ENCODE results near the gene HS3ST3B1.

The HS3ST3B1 gene

DNA sequence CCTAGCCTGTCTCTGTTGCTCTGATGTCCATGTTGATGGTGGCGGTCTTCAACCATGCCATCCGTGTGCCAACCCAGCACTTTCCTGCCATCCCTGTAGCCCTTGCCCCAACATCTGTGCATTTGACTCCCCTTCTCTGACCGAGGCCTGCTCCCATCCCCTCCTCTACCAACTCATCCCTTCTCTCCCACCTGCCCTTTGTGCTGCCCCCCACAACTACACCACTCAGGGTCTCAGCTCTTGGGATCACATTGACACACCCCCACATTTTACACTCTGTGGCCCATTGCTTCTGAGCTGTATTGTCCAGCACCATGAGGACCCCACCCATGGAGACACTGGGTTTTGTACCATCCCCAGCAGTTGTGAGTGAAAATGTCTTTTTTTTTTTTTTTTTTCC is 11.6 kb downstream of the HS3ST3B1 start:
- TF ChIP-seq, protein P1, sequence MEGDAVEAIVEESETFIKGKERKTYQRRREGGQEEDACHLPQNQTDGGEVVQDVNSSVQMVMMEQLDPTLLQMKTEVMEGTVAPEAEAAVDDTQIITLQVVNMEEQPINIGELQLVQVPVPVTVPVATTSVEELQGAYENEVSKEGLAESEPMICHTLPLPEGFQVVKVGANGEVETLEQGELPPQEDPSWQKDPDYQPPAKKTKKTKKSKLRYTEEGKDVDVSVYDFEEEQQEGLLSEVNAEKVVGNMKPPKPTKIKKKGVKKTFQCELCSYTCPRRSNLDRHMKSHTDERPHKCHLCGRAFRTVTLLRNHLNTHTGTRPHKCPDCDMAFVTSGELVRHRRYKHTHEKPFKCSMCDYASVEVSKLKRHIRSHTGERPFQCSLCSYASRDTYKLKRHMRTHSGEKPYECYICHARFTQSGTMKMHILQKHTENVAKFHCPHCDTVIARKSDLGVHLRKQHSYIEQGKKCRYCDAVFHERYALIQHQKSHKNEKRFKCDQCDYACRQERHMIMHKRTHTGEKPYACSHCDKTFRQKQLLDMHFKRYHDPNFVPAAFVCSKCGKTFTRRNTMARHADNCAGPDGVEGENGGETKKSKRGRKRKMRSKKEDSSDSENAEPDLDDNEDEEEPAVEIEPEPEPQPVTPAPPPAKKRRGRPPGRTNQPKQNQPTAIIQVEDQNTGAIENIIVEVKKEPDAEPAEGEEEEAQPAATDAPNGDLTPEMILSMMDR (IDR thresholded peaks at IDR 0.05; ENCODE audit: insufficient read depth, low read length, poor library complexity, severe bottlenecking), result no peak
- H3K4me3 ChIP-seq (replicated peaks; ENCODE audit: low read depth, low read length), result no peak overlapping the region
- no peaks in the 10 kb centered on the region; the same call in 1 of the 2 replicates for H3K27me3 ChIP-seq (replicated peaks; ENCODE audit: control insufficient read depth, insufficient read depth, low read length)
- no peaks in the 10 kb centered on the region for H3K36me3 ChIP-seq (ENCODE audit: control insufficient read depth, insufficient read depth, low read length)
- no peak for DNase-seq (ENCODE audit: extremely low read depth, insufficient read length)

DNA sequence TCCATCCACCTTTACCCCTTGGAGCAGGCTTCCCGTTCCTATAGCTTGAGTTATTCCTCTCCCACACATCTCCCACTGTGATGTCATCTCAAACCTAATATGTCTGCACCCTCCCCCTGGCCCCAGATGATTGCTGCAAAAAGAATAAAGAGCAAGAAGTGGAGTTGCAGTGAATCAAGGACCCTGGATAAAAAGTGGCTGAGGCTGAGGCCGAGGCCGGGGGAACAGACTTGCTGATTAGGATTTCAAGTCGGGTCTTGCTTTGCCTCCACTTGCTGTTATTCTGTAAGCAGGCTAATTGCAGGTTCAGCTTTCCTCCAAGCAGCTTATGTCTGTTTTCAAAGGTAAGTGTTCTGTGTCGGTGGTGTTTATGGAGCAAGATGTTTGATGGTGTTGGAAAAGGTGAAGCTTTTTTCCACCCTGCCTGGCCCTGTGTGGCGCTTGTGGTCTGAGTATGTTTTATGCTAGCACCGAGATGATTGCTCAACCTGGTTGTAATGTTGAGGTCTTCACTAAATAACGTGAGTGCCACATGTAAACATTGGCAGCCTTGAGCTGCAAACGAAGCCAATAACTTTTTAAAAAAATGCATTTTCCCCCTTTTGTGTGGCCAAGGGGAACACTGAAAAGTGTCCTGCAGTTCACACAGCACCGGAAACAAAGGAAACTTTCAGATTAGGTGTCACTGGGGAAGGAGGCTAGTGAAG is 15.4 kb downstream of the HS3ST3B1 start:
- no peak for DNase-seq (ENCODE audit: extremely low read depth, insufficient read length)
- TF ChIP-seq, protein P1 (IDR thresholded peaks at IDR 0.05; ENCODE audit: insufficient read depth, low read length, poor library complexity, severe bottlenecking), result no peak
- Histone ChIP-seq H3K27me3 (replicated peaks; ENCODE audit: control insufficient read depth, insufficient read depth, low read length) (no peaks in the 10 kb centered on the region), H3K4me3 (replicated peaks; ENCODE audit: low read depth, low read length) (no peak overlapping the region), H3K36me3 (ENCODE audit: control insufficient read depth, insufficient read depth, low read length) (no peaks in the 10 kb centered on the region)

DNA sequence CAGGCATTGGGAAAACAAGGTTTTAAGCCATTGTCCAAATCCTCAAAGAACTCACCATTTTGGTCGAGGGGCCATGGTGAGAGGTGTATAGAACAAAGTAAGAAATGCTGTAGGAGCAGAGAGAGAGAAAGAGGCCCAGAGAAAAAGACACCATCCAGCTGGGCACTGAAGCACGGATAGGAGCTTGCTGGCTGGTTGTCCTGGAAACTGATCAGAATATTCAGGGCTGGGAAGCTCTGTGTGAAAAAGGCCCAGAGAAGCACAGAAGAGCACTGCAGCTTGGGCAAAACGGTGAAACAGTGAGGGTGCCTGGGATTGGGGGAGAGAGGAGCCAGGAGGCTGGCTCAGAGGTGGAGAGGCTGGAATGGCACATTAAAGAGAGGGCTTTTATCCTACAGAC is 16.5 kb downstream of the HS3ST3B1 start:
- TF ChIP-seq, protein P1 (IDR thresholded peaks at IDR 0.05; ENCODE audit: insufficient read depth, low read length, poor library complexity, severe bottlenecking), result no peak
- DNase-seq (ENCODE audit: extremely low read depth, insufficient read length), result no peak
- Histone ChIP-seq H3K4me3 (replicated peaks; ENCODE audit: low read depth, low read length) (no peak overlapping the region), H3K36me3 (ENCODE audit: control insufficient read depth, insufficient read depth, low read length) (no peaks in the 10 kb centered on the region), H3K27me3 (replicated peaks; ENCODE audit: control insufficient read depth, insufficient read depth, low read length) (no peaks in the 10 kb centered on the region)

DNA sequence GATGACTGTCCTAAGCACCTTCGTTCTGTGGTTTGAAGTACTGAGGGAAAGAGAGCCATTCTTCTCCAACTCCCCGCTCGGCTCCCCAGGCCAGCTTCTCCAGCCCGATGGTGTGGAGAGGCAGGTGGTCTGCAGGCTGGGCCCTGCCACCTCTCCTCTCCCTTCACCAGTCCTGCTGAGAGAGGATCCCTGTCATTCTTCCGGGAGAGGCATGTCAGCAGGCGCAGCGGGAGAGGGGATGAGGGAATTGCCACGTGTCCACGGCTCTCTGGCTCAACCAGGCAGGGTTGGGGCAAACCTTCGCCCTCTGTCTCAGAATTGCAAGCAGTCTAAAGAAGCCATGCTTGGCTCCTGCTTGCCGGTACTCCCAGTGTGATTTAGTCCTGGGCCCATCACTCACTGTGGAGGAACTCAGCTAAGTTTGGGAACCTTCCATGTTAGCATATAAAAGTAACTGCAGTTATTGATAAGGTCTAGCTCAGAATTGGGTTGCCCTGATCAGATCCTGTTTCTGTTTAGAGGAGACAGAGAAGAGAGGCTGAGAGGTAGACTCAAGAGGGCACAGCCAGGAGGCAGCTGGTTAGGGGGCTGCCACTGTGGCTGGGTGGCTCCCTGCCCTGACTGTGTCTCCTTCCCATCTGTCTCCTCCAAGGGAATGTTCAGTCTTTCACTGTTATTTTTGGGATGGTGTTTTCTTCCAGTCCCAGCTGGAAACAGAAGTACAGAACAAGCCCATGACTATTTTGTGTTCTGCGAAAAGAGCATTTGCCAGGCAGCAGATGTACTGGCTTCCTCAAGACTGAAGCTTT is 17.4 kb downstream of the HS3ST3B1 start:
- Histone ChIP-seq H3K4me3 (replicated peaks; ENCODE audit: low read depth, low read length) (no peak overlapping the region), H3K27me3 (replicated peaks; ENCODE audit: control insufficient read depth, insufficient read depth, low read length) (no peaks in the 10 kb centered on the region), H3K36me3 (ENCODE audit: control insufficient read depth, insufficient read depth, low read length) (no peaks in the 10 kb centered on the region)
- no peak for DNase-seq (ENCODE audit: extremely low read depth, insufficient read length)
- TF ChIP-seq, protein P1 (IDR thresholded peaks at IDR 0.05; ENCODE audit: insufficient read depth, low read length, poor library complexity, severe bottlenecking), result no peak

DNA sequence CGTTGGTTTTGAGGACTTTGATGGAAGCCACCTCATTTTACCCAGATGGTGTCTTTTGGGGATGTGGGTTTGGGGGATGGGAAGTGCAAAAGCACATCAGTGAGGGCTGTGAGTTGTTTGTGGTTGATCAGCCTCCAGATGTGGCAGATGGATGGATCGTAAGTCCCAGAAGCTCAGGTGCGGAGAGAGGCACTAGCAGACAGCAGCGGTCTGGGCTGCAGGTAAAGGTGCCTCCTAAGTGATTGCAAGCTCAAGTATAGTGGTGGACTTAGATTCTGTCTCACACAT is 18.0 kb downstream of the HS3ST3B1 start:
- TF ChIP-seq, protein P1 (IDR thresholded peaks at IDR 0.05; ENCODE audit: insufficient read depth, low read length, poor library complexity, severe bottlenecking), result no peak
- H3K36me3 ChIP-seq (ENCODE audit: control insufficient read depth, insufficient read depth, low read length), result no peaks in the 10 kb centered on the region
- no peaks in the 10 kb centered on the region for H3K27me3 ChIP-seq (replicated peaks; ENCODE audit: control insufficient read depth, insufficient read depth, low read length)
- no peak for DNase-seq (ENCODE audit: extremely low read depth, insufficient read length)
- H3K4me3 ChIP-seq (replicated peaks; ENCODE audit: low read depth, low read length), result no peak overlapping the region

All from GM06990 (cell line).